IPS-18a (cell line): Measurements from ENCODE around the gene OR4D10.
"Not testable (repeated sequence)": the region's sequence is repeated elsewhere in the genome, so short reads cannot be mapped to it uniquely, and the experiment has no call there.

Experiments used
- H3K27ac ChIP-seq: one replicate; pipeline ENCODE4 v1.5.1; 2013; ENCODE audit warnings: low read length
- H3K27me3 ChIP-seq: one replicate; pipeline ENCODE4 v1.6.1; 2013; ENCODE audit warnings: mild to moderate bottlenecking, low read length; ENCODE audit not compliant: control insufficient read depth, insufficient read depth
- H3K36me3 ChIP-seq: one replicate; pipeline ENCODE4 v1.6.1; 2013; ENCODE audit warnings: low read depth, low read length; ENCODE audit not compliant: control insufficient read depth
- H3K4me1 ChIP-seq: one replicate; pipeline ENCODE4 v1.6.1; 2013; ENCODE audit warnings: low read depth, low read length; ENCODE audit not compliant: control insufficient read depth
- H3K4me3 ChIP-seq: one replicate; pipeline ENCODE4 v1.5.1; 2013; ENCODE audit warnings: low read length
- H3K9ac ChIP-seq: one replicate; pipeline ENCODE4 v1.6.1; 2013; ENCODE audit warnings: mild to moderate bottlenecking, low read length, moderate library complexity
- H3K9me3 ChIP-seq: one replicate; pipeline ENCODE4 v1.6.1; 2013; ENCODE audit warnings: low read depth, low read length; ENCODE audit not compliant: control insufficient read depth

OR4D10 gene

DNA sequence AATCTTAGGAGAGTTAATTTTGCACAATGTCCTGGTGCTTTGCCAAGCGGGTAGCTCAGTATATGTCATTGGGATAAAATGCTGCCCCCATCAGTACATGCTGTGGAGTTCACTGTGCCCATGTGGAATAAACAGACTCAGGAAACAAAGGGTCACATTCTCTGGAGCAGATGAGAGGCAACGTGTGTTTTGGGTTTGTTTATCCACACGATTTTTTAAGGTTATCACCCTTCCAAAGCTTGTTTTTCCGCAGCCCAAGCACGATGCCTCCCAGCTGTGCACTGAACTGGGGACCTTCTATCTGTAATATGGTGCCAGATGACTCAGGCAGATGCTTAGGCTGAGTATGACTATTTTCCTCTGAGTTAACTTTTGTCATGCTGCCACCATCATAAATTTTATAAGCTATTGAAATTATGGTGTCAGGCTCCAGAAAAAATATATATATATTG lies 9.9 kb upstream of the OR4D10 start:
- H3K36me3 ChIP-seq, result no peaks in the 10 kb centered on the region
- H3K9me3 ChIP-seq, result no peaks in the 10 kb centered on the region
- H3K9ac ChIP-seq, result no peak overlapping the region
- no peak overlapping the region for H3K27ac ChIP-seq
- no peak overlapping the region for H3K4me3 ChIP-seq
- no peaks in the 10 kb centered on the region for H3K27me3 ChIP-seq
- H3K4me1 ChIP-seq, result no peaks in the 10 kb centered on the region

DNA sequence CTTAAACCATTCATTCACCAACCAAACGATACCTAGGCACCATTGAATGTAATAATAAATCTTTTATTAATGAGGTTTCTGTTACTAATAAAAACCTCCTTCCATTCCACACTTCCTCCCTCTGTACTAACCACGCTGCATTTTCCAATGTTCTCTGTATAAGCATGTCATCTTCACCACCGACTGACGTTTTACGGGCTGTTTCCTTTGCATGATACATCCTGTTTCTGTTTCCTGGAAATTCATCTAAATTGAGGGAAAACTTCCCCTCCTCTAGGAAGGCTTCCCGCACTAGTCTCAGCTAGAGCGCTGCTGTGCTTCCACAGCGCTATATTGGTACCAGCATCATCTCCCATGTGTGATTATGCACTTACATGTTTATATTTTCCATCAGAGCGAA lies 2.1 kb downstream of the OR4D10 start:
- Histone ChIP-seq H3K36me3 (no peaks in the 10 kb centered on the region), H3K4me1 (no peaks in the 10 kb centered on the region), H3K9ac (no peak overlapping the region), H3K4me3 (no peak overlapping the region), H3K27ac (no peak overlapping the region), H3K27me3 (no peaks in the 10 kb centered on the region), H3K9me3 (no peaks in the 10 kb centered on the region)

DNA sequence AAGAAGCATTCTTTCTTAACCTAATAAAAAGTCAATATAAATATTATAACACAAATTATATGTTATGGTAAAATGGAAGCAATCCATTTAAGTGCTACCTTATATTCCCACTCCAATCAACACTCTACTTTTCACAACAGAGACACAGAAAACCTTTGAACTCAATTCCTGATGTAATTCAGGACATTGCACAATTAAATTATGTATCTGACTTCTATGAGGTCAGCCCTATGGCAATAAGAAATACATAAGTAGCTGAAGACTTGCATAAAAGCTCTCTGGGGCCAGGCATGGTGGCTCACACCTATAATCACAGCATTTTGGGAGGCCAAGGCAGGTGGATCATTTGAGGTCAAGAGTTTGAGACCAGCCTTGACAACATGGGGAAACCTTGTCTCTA lies 6.8 kb downstream of the OR4D10 start:
- no peaks in the 10 kb centered on the region for H3K9me3 ChIP-seq
- no peak overlapping the region for H3K4me3 ChIP-seq
- H3K9ac ChIP-seq, result no peak overlapping the region
- no peak overlapping the region for H3K27ac ChIP-seq
- no peaks in the 10 kb centered on the region for H3K27me3 ChIP-seq
- H3K36me3 ChIP-seq, result no peaks in the 10 kb centered on the region
- no peaks in the 10 kb centered on the region for H3K4me1 ChIP-seq

DNA sequence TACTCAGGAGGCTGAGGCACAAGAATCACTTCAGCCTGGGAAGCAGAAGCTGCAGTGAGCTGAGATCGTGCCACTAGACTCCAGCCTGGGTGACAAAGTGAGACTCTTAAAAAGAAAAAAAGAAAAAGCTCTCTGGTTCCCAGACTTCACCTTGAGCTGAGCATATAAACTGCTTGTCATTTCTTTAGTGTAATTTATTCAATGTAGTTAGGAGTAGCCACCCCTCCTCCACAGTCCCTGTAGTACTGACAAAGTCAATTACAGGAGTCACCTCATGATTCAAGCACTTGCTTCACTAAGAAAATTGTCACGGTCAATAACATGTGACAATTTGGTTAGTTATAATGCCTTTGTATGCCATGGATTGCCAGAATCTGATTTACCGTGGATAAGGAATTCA lies 7.2 kb downstream of the OR4D10 start:
- Histone ChIP-seq H3K4me3 (no peak overlapping the region), H3K36me3 (no peaks in the 10 kb centered on the region), H3K27me3 (no peaks in the 10 kb centered on the region), H3K9ac (no peak overlapping the region), H3K9me3 (no peaks in the 10 kb centered on the region), H3K27ac (no peak overlapping the region), H3K4me1 (no peaks in the 10 kb centered on the region)

DNA sequence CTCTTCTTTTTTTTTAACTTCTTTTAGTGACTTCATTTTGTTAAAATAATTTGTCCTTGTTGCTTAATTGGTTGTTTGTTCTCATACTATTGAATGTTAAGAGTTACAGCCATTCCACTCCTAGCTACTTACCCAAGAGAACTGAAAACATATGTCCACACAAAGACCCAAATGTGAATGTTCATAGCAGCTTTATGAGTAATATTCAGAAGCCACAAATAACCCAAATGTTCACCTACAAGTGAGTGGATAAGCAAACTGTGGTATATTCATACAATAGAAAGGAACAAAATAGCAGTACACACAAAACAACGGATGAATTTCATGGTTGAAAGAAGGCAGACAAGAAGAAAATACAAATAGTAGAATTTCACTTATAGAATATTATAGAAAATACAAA lies 28.8 kb downstream of the OR4D10 start:
- H3K4me1 ChIP-seq, result no peaks in the 10 kb centered on the region
- H3K27me3 ChIP-seq, result no peaks in the 10 kb centered on the region
- H3K9me3 ChIP-seq, result no peaks in the 10 kb centered on the region
- H3K36me3 ChIP-seq, result no peaks in the 10 kb centered on the region
- H3K9ac ChIP-seq, result no peak overlapping the region
- H3K4me3 ChIP-seq, result no peak overlapping the region
- H3K27ac ChIP-seq, result no peak overlapping the region

DNA sequence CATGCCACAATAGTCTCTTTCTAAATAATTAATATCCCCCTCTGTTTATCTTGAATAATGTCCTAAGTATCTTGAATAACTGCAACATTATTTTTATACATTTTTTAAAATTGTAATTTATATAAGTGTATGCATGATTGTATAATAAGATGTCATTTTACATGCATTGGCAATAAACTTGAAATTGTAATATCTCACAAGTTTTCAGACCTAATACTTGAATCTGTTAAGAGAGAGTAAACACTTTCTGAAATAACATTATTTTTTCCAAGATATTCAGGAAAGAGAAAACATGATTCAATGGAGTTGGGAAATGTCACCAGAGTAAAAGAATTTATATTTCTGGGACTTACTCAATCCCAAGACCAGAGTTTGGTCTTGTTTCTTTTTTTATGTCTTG lies 30.2 kb downstream of the OR4D10 start, which contains the start of gene OR4D11:
OR4D11 (plus strand) TSS at position 301 of the 400 bp plus-strand sequence; CDS start at position 301, 0 bp downstream.
- Histone ChIP-seq H3K27me3 (no peaks in the 10 kb centered on the region), H3K4me1 (no peaks in the 10 kb centered on the region), H3K36me3 (no peaks in the 10 kb centered on the region), H3K9me3 (no peaks in the 10 kb centered on the region), H3K9ac (no peak within 1 kb of the TSS), H3K27ac (no peak within 1 kb of the TSS), H3K4me3 (no peak within 1 kb of the TSS)

DNA sequence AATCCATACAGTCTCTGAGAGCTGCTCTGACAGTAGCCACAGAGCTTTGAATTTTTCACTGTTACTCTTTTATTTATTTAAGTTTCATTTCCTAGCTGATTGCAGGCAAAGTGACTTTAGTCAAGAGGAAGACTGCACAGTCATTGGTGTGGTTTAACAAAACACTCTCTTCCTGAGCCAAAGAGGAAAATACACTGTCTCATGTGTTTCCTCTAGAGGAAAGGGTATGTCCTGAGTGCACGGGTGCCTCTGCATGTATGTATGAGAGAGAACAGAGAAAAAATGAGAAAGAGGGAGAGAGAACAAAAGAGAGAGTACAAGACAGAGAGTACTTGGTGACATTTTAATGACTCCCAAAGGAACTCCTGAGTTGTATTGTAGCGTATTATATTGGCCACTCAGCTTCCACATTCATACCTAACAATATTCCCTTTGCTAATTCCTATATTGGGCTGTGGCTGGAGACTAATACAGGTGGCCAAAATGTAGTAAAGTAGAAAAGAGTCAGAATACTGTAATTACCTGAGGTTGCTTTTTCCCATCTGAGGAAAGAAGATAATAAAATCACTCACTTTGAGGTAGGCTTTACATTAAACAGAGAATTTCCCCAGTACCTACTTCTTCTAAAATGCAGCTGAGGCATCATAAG lies 38.0 kb downstream of the OR4D10 start, which contains the start of gene OR4D9:
OR4D9 (plus strand) TSS at position 599 of the 649 bp plus-strand sequence. CDS start 3,374 bp downstream, outside the sequence.
- Histone ChIP-seq H3K9me3 (no peaks in the 10 kb centered on the region), H3K9ac (no peak within 1 kb of the TSS), H3K27ac (no peak within 1 kb of the TSS), H3K4me3 (no peak within 1 kb of the TSS), H3K36me3 (no peaks in the 10 kb centered on the region), H3K4me1 (no peaks in the 10 kb centered on the region), H3K27me3 (no peaks in the 10 kb centered on the region)

DNA sequence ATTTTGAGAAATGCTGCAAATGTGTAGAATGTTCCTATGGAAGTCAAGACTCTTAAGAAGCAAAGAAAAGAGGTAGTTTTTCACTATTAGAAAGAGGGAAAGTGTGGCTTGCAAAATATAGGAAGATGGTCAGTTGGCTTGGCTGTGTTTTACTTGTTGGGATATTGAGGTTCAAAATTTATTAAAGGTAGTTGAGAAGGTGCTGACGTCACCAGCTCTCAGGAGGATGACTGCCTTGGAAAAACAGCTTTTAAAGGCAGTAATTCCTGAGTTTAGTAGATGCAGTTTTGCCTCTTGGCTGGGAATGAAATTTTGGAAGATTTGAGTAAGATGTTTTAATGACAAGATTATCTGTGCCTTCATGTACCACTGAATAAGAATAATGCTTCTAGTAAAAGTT lies 38.6 kb downstream of the OR4D10 start:
- H3K9me3 ChIP-seq, result no peaks in the 10 kb centered on the region
- no peak overlapping the region for H3K9ac ChIP-seq
- H3K4me3 ChIP-seq, result no peak overlapping the region
- no peaks in the 10 kb centered on the region for H3K4me1 ChIP-seq
- H3K27me3 ChIP-seq, result no peaks in the 10 kb centered on the region
- no peaks in the 10 kb centered on the region for H3K36me3 ChIP-seq
- H3K27ac ChIP-seq, result no peak overlapping the region

DNA sequence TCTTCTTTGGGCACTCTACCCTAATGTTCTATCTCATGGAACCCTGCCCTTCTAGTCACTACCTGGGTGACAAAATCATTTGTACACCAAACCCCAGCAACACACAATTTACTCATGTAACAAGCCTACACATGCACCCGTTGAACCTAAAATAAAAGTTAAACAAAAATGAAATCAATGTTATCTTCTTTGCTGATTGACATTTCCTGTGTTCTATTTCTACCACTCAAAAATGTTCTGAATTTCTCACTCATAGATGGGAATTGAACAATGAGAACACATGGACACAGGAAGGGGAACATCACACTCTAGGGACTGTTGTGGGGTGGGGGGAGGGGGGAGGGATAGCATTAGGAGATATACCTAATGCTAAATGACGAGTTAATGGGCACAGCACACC lies 47.0 kb downstream of the OR4D10 start:
- H3K9ac ChIP-seq, H3K4me1 ChIP-seq, H3K36me3 ChIP-seq, H3K27me3 ChIP-seq, H3K27ac ChIP-seq, H3K4me3 ChIP-seq, H3K9me3 ChIP-seq: not testable (repeated sequence)

DNA sequence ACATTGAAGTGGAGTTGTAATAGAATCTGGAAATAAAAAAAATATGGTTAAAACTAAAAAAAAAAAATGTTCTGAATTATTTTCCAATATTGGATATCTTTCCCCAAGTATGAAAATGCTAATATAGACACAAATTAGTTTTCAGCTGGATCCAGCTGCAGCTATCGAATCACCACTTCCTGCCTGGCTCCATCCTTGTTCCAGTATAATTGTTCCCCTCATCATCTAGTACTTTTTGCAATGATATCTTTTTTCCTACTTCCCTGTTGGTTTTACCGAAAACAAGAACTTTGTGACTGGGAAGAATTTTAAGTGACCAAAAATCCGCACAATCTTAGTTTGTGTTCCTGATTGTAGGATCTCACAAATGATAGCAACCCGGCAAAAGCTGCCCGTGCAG lies 47.6 kb downstream of the OR4D10 start:
- no peak overlapping the region for H3K4me3 ChIP-seq
- H3K36me3 ChIP-seq, result no peaks in the 10 kb centered on the region
- H3K27me3 ChIP-seq, result no peaks in the 10 kb centered on the region
- no peaks in the 10 kb centered on the region for H3K4me1 ChIP-seq
- no peak overlapping the region for H3K27ac ChIP-seq
- H3K9ac ChIP-seq, result no peak overlapping the region
- no peaks in the 10 kb centered on the region for H3K9me3 ChIP-seq

DNA sequence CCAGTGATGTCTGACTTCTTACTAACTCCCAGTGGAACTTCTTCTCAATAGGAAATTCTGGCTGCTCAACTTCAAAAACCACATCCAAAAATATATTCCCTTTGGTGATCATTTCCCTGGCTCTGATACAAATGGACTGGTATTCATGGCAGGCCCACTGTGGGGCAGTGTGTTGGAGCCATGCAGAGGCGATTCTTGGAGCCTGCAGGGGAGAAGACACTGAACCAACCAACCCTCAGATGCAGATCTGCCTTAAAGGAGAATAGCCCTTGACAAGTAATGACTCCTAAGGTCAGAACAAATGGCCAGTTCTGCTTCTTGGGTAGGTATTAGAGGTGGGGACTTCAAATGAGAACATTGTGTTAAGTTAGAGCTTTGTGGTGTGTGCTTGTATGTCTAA lies 50.4 kb downstream of the OR4D10 start:
- no peaks in the 10 kb centered on the region for H3K9me3 ChIP-seq
- H3K4me1 ChIP-seq, result peaks cover 15% of the 10 kb centered on the region
- no peak overlapping the region for H3K4me3 ChIP-seq
- no peak overlapping the region for H3K27ac ChIP-seq
- H3K9ac ChIP-seq, result no peak overlapping the region
- H3K27me3 ChIP-seq, result no peaks in the 10 kb centered on the region
- H3K36me3 ChIP-seq, result no peaks in the 10 kb centered on the region

DNA sequence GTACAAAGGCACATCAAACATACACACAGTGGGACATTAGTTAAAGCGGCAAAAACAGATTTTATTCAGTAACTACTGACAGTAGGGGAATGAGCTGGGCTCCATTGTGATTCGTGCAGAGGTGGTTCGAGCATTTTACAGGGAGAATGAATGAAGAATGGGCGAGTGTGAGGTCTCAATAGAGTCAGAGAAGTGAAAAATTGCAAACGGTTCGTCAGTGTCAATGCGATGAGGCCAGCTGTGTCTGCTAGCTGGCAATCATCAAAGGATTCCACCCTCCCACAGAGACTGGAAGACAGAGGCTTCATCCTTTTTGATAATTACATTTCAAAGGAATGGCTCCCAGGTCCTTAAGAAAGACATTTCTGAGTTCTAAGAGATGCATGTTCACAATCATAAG lies 55.6 kb downstream of the OR4D10 start:
- Histone ChIP-seq H3K9me3 (no peaks in the 10 kb centered on the region), H3K27me3 (no peaks in the 10 kb centered on the region), H3K27ac (no peak overlapping the region), H3K36me3 (no peaks in the 10 kb centered on the region), H3K9ac (no peak overlapping the region), H3K4me1 (peaks cover 24% of the 10 kb centered on the region), H3K4me3 (no peak overlapping the region)
